ENCODE data around the gene TRIOBP.

Gene TRIOBP

GRCh38 chr22:37675930-37676735 is 20.7 kb upstream of the TRIOBP start:
- TF ChIP-seq CTCF (IDR thresholded peaks at IDR 0.05; ENCODE audit: poor library complexity, severe bottlenecking), result no peak
- H3K4me1 ChIP-seq (ENCODE audit: insufficient read depth, poor library complexity, severe bottlenecking), result peaks cover 15% of the 10 kb centered on the region
- no peaks in the 10 kb centered on the region for H3K27me3 ChIP-seq (ENCODE audit: insufficient read depth, poor library complexity, severe bottlenecking)
- DNase-seq (ENCODE audit: low spot score) (no peak), ATAC-seq (ENCODE audit: low read depth) (no peak)
- H3K27ac ChIP-seq (ENCODE audit: poor library complexity, severe bottlenecking), result peak overlapping the region; percentile 93
- peak overlapping the region; percentile 63 for H3K4me3 ChIP-seq (ENCODE audit: severe bottlenecking)
- no peaks in the 10 kb centered on the region for H3K9me3 ChIP-seq (ENCODE audit: severe bottlenecking)
- peaks cover 34% of the 10 kb centered on the region for H3K36me3 ChIP-seq (ENCODE audit: low read depth)

GRCh38 chr22:37676736-37677492 is 19.9 kb upstream of the TRIOBP start:
- Histone ChIP-seq H3K27me3 (ENCODE audit: insufficient read depth, poor library complexity, severe bottlenecking) (no peaks in the 10 kb centered on the region), H3K36me3 (ENCODE audit: low read depth) (peaks cover 34% of the 10 kb centered on the region), H3K4me3 (ENCODE audit: severe bottlenecking) (peak overlapping the region; percentile 63), H3K4me1 (ENCODE audit: insufficient read depth, poor library complexity, severe bottlenecking) (peaks cover 21% of the 10 kb centered on the region), H3K27ac (ENCODE audit: poor library complexity, severe bottlenecking) (peak overlapping the region; percentile 93), H3K9me3 (ENCODE audit: severe bottlenecking) (no peaks in the 10 kb centered on the region)
- TF ChIP-seq CTCF (IDR thresholded peaks at IDR 0.05; ENCODE audit: poor library complexity, severe bottlenecking), result no peak
- DNase-seq (ENCODE audit: low spot score), result peak; percentile 95
- ATAC-seq (ENCODE audit: low read depth), result peak; percentile 48

GRCh38 chr22:37677493-37677974 is 19.3 kb upstream of the TRIOBP start:
- DNase-seq (ENCODE audit: low spot score) (no peak), ATAC-seq (ENCODE audit: low read depth) (no peak)
- Histone ChIP-seq H3K27ac (ENCODE audit: poor library complexity, severe bottlenecking) (peak overlapping the region; percentile 93), H3K27me3 (ENCODE audit: insufficient read depth, poor library complexity, severe bottlenecking) (no peaks in the 10 kb centered on the region), H3K4me1 (ENCODE audit: insufficient read depth, poor library complexity, severe bottlenecking) (peaks cover 21% of the 10 kb centered on the region), H3K9me3 (ENCODE audit: severe bottlenecking) (no peaks in the 10 kb centered on the region), H3K36me3 (ENCODE audit: low read depth) (peaks cover 34% of the 10 kb centered on the region), H3K4me3 (ENCODE audit: severe bottlenecking) (peak overlapping the region; percentile 63)
- TF ChIP-seq CTCF (IDR thresholded peaks at IDR 0.05; ENCODE audit: poor library complexity, severe bottlenecking), result no peak

- DNase-seq (ENCODE audit: low spot score) (no peak), ATAC-seq (ENCODE audit: low read depth) (no peak)
- peaks cover 21% of the 10 kb centered on the region for H3K4me1 ChIP-seq (ENCODE audit: insufficient read depth, poor library complexity, severe bottlenecking)
- peaks cover 34% of the 10 kb centered on the region for H3K36me3 ChIP-seq (ENCODE audit: low read depth)
- H3K9me3 ChIP-seq (ENCODE audit: severe bottlenecking), result no peaks in the 10 kb centered on the region
- no peaks in the 10 kb centered on the region for H3K27me3 ChIP-seq (ENCODE audit: insufficient read depth, poor library complexity, severe bottlenecking)
- peak overlapping the region; percentile 93 for H3K27ac ChIP-seq (ENCODE audit: poor library complexity, severe bottlenecking)
- TF ChIP-seq CTCF (IDR thresholded peaks at IDR 0.05; ENCODE audit: poor library complexity, severe bottlenecking), result no peak
- H3K4me3 ChIP-seq (ENCODE audit: severe bottlenecking), result no peak overlapping the region
These were observed 18.5 kb upstream of the TRIOBP start for GRCh38 chr22:37678372-37678771.

All from RWPE2 (cell line).